SJCRH30 (cell line): ENCODE measurements around the gene CIZ1. TPM values are rescaled to one million over a fixed set of nuclear protein-coding genes. Genes with fewer than 3 reads are reported as not detected.

Experiments
- DNase-seq, 2 experiments: peaks; one replicate each; pipeline ENCODE4 v3.0.0-alpha.2; 2015 to 2020
- H3K27ac ChIP-seq: fragments of 250-450 bp; sonication (Bioruptor Pico); 2 replicates; pipeline ENCODE4 v1.5.1; 2020; ENCODE audit warnings: mild to moderate bottlenecking, moderate library complexity
- H3K27me3 ChIP-seq: fragments of 250-450 bp; sonication (Bioruptor Pico); 2 replicates; pipeline ENCODE4 v1.5.1; 2020; ENCODE audit warnings: mild to moderate bottlenecking, moderate library complexity
- H3K36me3 ChIP-seq: fragments of 250-450 bp; sonication (Bioruptor Pico); 2 replicates; pipeline ENCODE4 v1.5.1; 2020; ENCODE audit warnings: mild to moderate bottlenecking, moderate library complexity
- H3K4me1 ChIP-seq: fragments of 250-450 bp; sonication (Bioruptor Pico); 2 replicates; pipeline ENCODE4 v1.5.1; 2020; ENCODE audit warnings: mild to moderate bottlenecking, moderate library complexity
- H3K4me3 ChIP-seq: fragments of 250-450 bp; sonication (Bioruptor Pico); 2 replicates; pipeline ENCODE4 v1.5.1; 2020; ENCODE audit warnings: mild to moderate bottlenecking, moderate library complexity
- H3K9me3 ChIP-seq: fragments of 250-450 bp; sonication (Bioruptor Pico); replicated peaks from 2 replicates; pipeline ENCODE4 v1.5.1; 2020; ENCODE audit warnings: mild to moderate bottlenecking, moderate library complexity
- total RNA-seq: library from RNA; depleted of rRNA; stranded (reverse); fragments of >200 nt; shearing (Covaris generic); gene quantifications from 2 replicates; pipeline ENCODE4 v1.2.3, GENCODE V29; 2014

The CIZ1 gene
- total RNA-seq, 1 experiment from 2014 or later = 85.2 TPM

- Histone ChIP-seq H3K4me3 (peak overlapping the region; percentile 48), H3K36me3 (no peaks in the 10 kb centered on the region), H3K27ac (no peak overlapping the region), H3K4me1 (no peaks in the 10 kb centered on the region), H3K9me3 (no peaks in the 10 kb centered on the region), H3K27me3 (no peaks in the 10 kb centered on the region)
- no peak for DNase-seq
Measured at GRCh38 chr9:128218172-128218517, 26.8 kb upstream of the CIZ1 start.

- no peak overlapping the region for H3K4me3 ChIP-seq
- H3K9me3 ChIP-seq = no peaks in the 10 kb centered on the region
- no peaks in the 10 kb centered on the region for H3K4me1 ChIP-seq
- H3K27ac ChIP-seq = no peak overlapping the region
- H3K27me3 ChIP-seq = peaks cover 6% of the 10 kb centered on the region; the same call in 1 of the 2 replicates
- H3K36me3 ChIP-seq = no peaks in the 10 kb centered on the region
- DNase-seq = no peak
Measured at GRCh38 chr9:128216781-128217553, 25.6 kb upstream of the CIZ1 start.

- Histone ChIP-seq H3K27me3 (peaks cover 6% of the 10 kb centered on the region; the same call in 1 of the 2 replicates), H3K4me1 (no peaks in the 10 kb centered on the region), H3K36me3 (no peaks in the 10 kb centered on the region), H3K9me3 (no peaks in the 10 kb centered on the region), H3K4me3 (no peak overlapping the region), H3K27ac (no peak overlapping the region)
- no peak for DNase-seq
Measured at GRCh38 chr9:128215491-128216409, 24.4 kb upstream of the CIZ1 start.

GRCh38 chr9:128214571-128215490 is 23.5 kb upstream of the CIZ1 start:
- Histone ChIP-seq H3K4me3 (no peak overlapping the region), H3K36me3 (no peaks in the 10 kb centered on the region), H3K27ac (no peak overlapping the region), H3K27me3 (peaks cover 6% of the 10 kb centered on the region; the same call in 1 of the 2 replicates), H3K9me3 (no peaks in the 10 kb centered on the region), H3K4me1 (no peaks in the 10 kb centered on the region)
- no peak for DNase-seq

- no peaks in the 10 kb centered on the region for H3K36me3 ChIP-seq
- no peak for DNase-seq
- no peaks in the 10 kb centered on the region for H3K4me1 ChIP-seq
- H3K4me3 ChIP-seq = no peak overlapping the region
- H3K27me3 ChIP-seq = peaks cover 6% of the 10 kb centered on the region; the same call in 1 of the 2 replicates
- no peaks in the 10 kb centered on the region for H3K9me3 ChIP-seq
- H3K27ac ChIP-seq = no peak overlapping the region
Measured at GRCh38 chr9:128213746-128214497, 22.6 kb upstream of the CIZ1 start.

GRCh38 chr9:128211981-128212281 is 20.6 kb upstream of the CIZ1 start:
- Histone ChIP-seq H3K4me1 (no peaks in the 10 kb centered on the region), H3K36me3 (no peaks in the 10 kb centered on the region)

GRCh38 chr9:128211186-128211980 is 20.0 kb upstream of the CIZ1 start:
- H3K27me3 ChIP-seq = peaks cover 6% of the 10 kb centered on the region; the same call in 1 of the 2 replicates
- H3K27ac ChIP-seq = no peak overlapping the region
- no peak overlapping the region for H3K4me3 ChIP-seq
- no peaks in the 10 kb centered on the region for H3K9me3 ChIP-seq
- H3K36me3 ChIP-seq = no peaks in the 10 kb centered on the region
- no peak for DNase-seq
- H3K4me1 ChIP-seq = no peaks in the 10 kb centered on the region

More at GRCh38 chr9:128211981-128212281, 20.6 kb upstream of the CIZ1 start:
- DNase-seq = no peak
- H3K9me3 ChIP-seq = no peaks in the 10 kb centered on the region
- H3K4me3 ChIP-seq = no peak overlapping the region
- H3K27ac ChIP-seq = no peak overlapping the region
- H3K27me3 ChIP-seq = peaks cover 6% of the 10 kb centered on the region; the same call in 1 of the 2 replicates

GRCh38 chr9:128208946-128209669 is 17.7 kb upstream of the CIZ1 start:
- DNase-seq = no peak
- Histone ChIP-seq H3K4me1 (peaks cover 3% of the 10 kb centered on the region; the same call in 1 of the 2 replicates), H3K9me3 (no peaks in the 10 kb centered on the region), H3K27me3 (peaks cover 18% of the 10 kb centered on the region; the same call in 1 of the 2 replicates), H3K27ac (no peak overlapping the region), H3K36me3 (no peaks in the 10 kb centered on the region), H3K4me3 (no peak overlapping the region)

GRCh38 chr9:128208386-128208785 is 17.0 kb upstream of the CIZ1 start:
- H3K4me3 ChIP-seq = no peak overlapping the region
- no peaks in the 10 kb centered on the region for H3K36me3 ChIP-seq
- DNase-seq = no peak
- peaks cover 21% of the 10 kb centered on the region; the same call in 1 of the 2 replicates for H3K27me3 ChIP-seq
- peaks cover 3% of the 10 kb centered on the region; the same call in 1 of the 2 replicates for H3K4me1 ChIP-seq
- no peaks in the 10 kb centered on the region for H3K9me3 ChIP-seq
- H3K27ac ChIP-seq = no peak overlapping the region

- DNase-seq = no peak
- H3K36me3 ChIP-seq = no peaks in the 10 kb centered on the region
- peaks cover 18% of the 10 kb centered on the region; the same call in 1 of the 2 replicates for H3K27me3 ChIP-seq
- no peaks in the 10 kb centered on the region for H3K9me3 ChIP-seq
- peaks cover 3% of the 10 kb centered on the region; the same call in 1 of the 2 replicates for H3K4me1 ChIP-seq
- H3K4me3 ChIP-seq = no peak overlapping the region
- no peak overlapping the region for H3K27ac ChIP-seq
Measured at GRCh38 chr9:128206916-128207910, 15.8 kb upstream of the CIZ1 start.

- H3K4me1 ChIP-seq = peaks cover 3% of the 10 kb centered on the region; the same call in 1 of the 2 replicates
- H3K9me3 ChIP-seq = no peaks in the 10 kb centered on the region
- DNase-seq = no peak
- no peaks in the 10 kb centered on the region for H3K36me3 ChIP-seq
- H3K27me3 ChIP-seq = peaks cover 15% of the 10 kb centered on the region; the same call in 1 of the 2 replicates
- H3K27ac ChIP-seq = no peak overlapping the region
- no peak overlapping the region for H3K4me3 ChIP-seq
Measured at GRCh38 chr9:128206484-128206883, 15.1 kb upstream of the CIZ1 start.
